IMR-90 (cell line): ENCODE results near the gene RAB4B. TPM values are rescaled to one million over a fixed set of nuclear protein-coding genes. Genes with fewer than 3 reads are reported as not detected.
"Not testable (repeated sequence)": the region's sequence is repeated elsewhere in the genome, so short reads cannot be mapped to it uniquely, and the experiment has no call there.

Source experiments
- ATAC-seq: fragments of 200-7000 bp; cut with Tn5 transposase; 2 replicates; pipeline ENCODE4 v1.9.1; 2020; ENCODE audit warnings: low read depth, mild to moderate bottlenecking, moderate library complexity
- BruUV-seq: library from RNA; stranded (reverse); fragments of 400-500 nt; replicated peaks from 2 replicates; lab custom pipeline; 2021; lab: Mats Ljungman, UMichigan
- CTCF ChIA-PET: fragments of 300-600 bp; formaldehyde crosslinking; extraction: SDS; loops from one replicate; lab custom pipeline; 2021; ENCODE audit warnings: antibody characterized with exemption; lab: Yijun Ruan, JAX
- POLR2A ChIA-PET: fragments of 300-600 bp; sonication (Branson Sonifier 250); formaldehyde crosslinking; loops from one replicate; lab custom pipeline; 2022; ENCODE audit warnings: antibody characterized with exemption; ENCODE audit not compliant: unreplicated experiment; lab: Charles Lee
- DNase-seq: peaks from one replicate; pipeline ENCODE4 v3.0.0; 2013
- H2AFZ ChIP-seq: replicated peaks from 2 replicates; pipeline ENCODE3; 2013; ENCODE audit warnings: low read length, mild to moderate bottlenecking; ENCODE audit not compliant: poor library complexity
- H2AK5ac ChIP-seq: 2 replicates; pipeline ENCODE4 v1.6.1; 2013; ENCODE audit warnings: low read depth, low read length, inconsistent platforms
- H2AK9ac ChIP-seq: replicated peaks from 2 replicates; pipeline ENCODE3; 2013; ENCODE audit warnings: mild to moderate bottlenecking, low read depth, low read length, moderate library complexity; ENCODE audit not compliant: poor library complexity
- H2BK120ac ChIP-seq: 2 replicates; pipeline ENCODE4 v1.6.1; 2013; ENCODE audit warnings: low read depth, low read length, inconsistent platforms
- H2BK15ac ChIP-seq: 3 replicates; pipeline ENCODE4 v1.6.1; 2013; ENCODE audit warnings: low read depth, low read length, inconsistent platforms
- H2BK20ac ChIP-seq: 2 replicates; pipeline ENCODE4 v1.6.1; 2013; ENCODE audit warnings: low read depth, mild to moderate bottlenecking, inconsistent platforms, low read length, moderate library complexity
- H2BK5ac ChIP-seq: 2 replicates; pipeline ENCODE4 v1.6.1; 2013; ENCODE audit warnings: mild to moderate bottlenecking, low read depth, low read length, inconsistent platforms; ENCODE audit not compliant: poor library complexity, severe bottlenecking
- H3K14ac ChIP-seq: replicated peaks from 2 replicates; pipeline ENCODE4 v1.6.1; 2013; ENCODE audit warnings: low read depth, low read length, inconsistent platforms
- H3K18ac ChIP-seq: 2 replicates; pipeline ENCODE4 v1.6.1; 2013; ENCODE audit warnings: low read depth, low read length, control low read depth
- H3K23ac ChIP-seq: 2 replicates; pipeline ENCODE4 v1.6.1; 2013; ENCODE audit warnings: low read depth, low read length, inconsistent platforms
- H3K27ac ChIP-seq: 2 replicates; pipeline ENCODE4 v1.5.1; 2013; ENCODE audit warnings: mild to moderate bottlenecking, control low read depth, low read length; ENCODE audit not compliant: insufficient read depth
- H3K27me3 ChIP-seq: 2 replicates; pipeline ENCODE4 v1.6.1; 2013; ENCODE audit warnings: low read length; ENCODE audit not compliant: control insufficient read depth, insufficient read depth
- H3K36me3 ChIP-seq: 2 replicates; pipeline ENCODE4 v1.6.1; 2013; ENCODE audit warnings: low read length, mixed read lengths; ENCODE audit not compliant: control insufficient read depth, insufficient read depth
- H3K4ac ChIP-seq: 2 replicates; pipeline ENCODE4 v1.6.1; 2013; ENCODE audit warnings: low read depth, low read length, inconsistent platforms
- H3K4me1 ChIP-seq: 2 replicates; pipeline ENCODE4 v1.6.1; 2013; ENCODE audit warnings: low read length, mixed read lengths; ENCODE audit not compliant: control insufficient read depth, insufficient read depth
- H3K4me2 ChIP-seq: 2 replicates; pipeline ENCODE4 v1.6.1; 2013; ENCODE audit warnings: low read depth, mild to moderate bottlenecking, control low read depth, low read length, moderate library complexity
- H3K4me3 ChIP-seq: 2 replicates; pipeline ENCODE4 v1.5.1; 2013; ENCODE audit warnings: low read depth, mild to moderate bottlenecking, control low read depth, low read length, moderate library complexity; ENCODE audit not compliant: insufficient read depth
- H3K56ac ChIP-seq: 2 replicates; pipeline ENCODE4 v1.6.1; 2013; ENCODE audit warnings: low read length, inconsistent platforms; ENCODE audit not compliant: insufficient read depth; ENCODE audit errors: extremely low read depth
- H3K79me1 ChIP-seq, 2 experiments: 2 replicates each; pipeline ENCODE4 v1.6.1; 2013; ENCODE audit warnings: low read length in 2 of 2, inconsistent platforms in 1 of 2, low read depth in 1 of 2
- H3K9ac ChIP-seq: 2 replicates; pipeline ENCODE4 v1.6.1; 2013; ENCODE audit warnings: low read depth, low read length, control low read depth
- H3K9me1 ChIP-seq: 2 replicates; pipeline ENCODE4 v1.6.1; 2013; ENCODE audit warnings: low read length, inconsistent platforms; ENCODE audit not compliant: insufficient read depth
- H3K9me3 ChIP-seq: 2 replicates; pipeline ENCODE4 v1.6.1; 2013; ENCODE audit warnings: low read length; ENCODE audit not compliant: control insufficient read depth, insufficient read depth
- H4K20me1 ChIP-seq: 2 replicates; pipeline ENCODE4 v1.6.1; 2013; ENCODE audit warnings: low read length, inconsistent platforms; ENCODE audit not compliant: insufficient read depth
- H4K5ac ChIP-seq: 2 replicates; pipeline ENCODE4 v1.6.1; 2013; ENCODE audit warnings: mild to moderate bottlenecking, low read depth, low read length, control low read depth
- H4K8ac ChIP-seq, 2 experiments: 2 replicates each; pipeline ENCODE4 v1.6.1; 2013; ENCODE audit warnings: low read depth in 2 of 2, low read length in 2 of 2, control low read depth in 1 of 2, inconsistent platforms in 1 of 2
- H4K91ac ChIP-seq: 2 replicates; pipeline ENCODE4 v1.6.1; 2013; ENCODE audit warnings: low read depth, low read length, inconsistent platforms; ENCODE audit not compliant: insufficient read depth
- WGBS, 2 experiments: methylation state at CpG; one replicate each; pipeline versions ENCODE4 v1.1.5 to v1.1.7; 2013; ENCODE audit warnings: missing lambda C conversion rate in 2 of 2; ENCODE audit not compliant: insufficient read length in 1 of 2; ENCODE audit errors: extremely low coverage in 2 of 2; 5-methylcytosine and 5-hydroxymethylcytosine counted together
- dilution Hi-C: fragments of 300-500 bp; cut with HindIII; formaldehyde crosslinking; loops from one replicate; pipeline ENCODE4 v1.14.3; 2018; ENCODE audit warnings: low sequenced_read_pairs; ENCODE audit not compliant: unreplicated experiment
- in situ Hi-C: fragments of 300-500 bp; cut with MboI; formaldehyde crosslinking; loops from 3 replicates; pipeline ENCODE4 v1.14.3; 2019; ENCODE audit warnings: low sequenced_read_pairs, inconsistent platforms, mixed read lengths
- intact Hi-C: fragments of 100-400 bp; cut with micrococcal nuclease; formaldehyde crosslinking; loops from 2 replicates; pipeline ENCODE4 v1.10.0; 2022
- polyA plus RNA-seq, 3 experiments: library from polyadenylated mRNA; depleted of rRNA; stranded (reverse); fragments of >200 nt; gene quantifications; 2 replicates each; pipeline ENCODE4 v1.2.3, GENCODE V29; 2012; ENCODE audit warnings: low replicate concordance in 1 of 3
- total RNA-seq: library from RNA; depleted of rRNA; stranded (reverse); fragments of >200 nt; gene quantifications from 2 replicates; pipeline ENCODE4 v1.2.3, GENCODE V29; 2012

Gene RAB4B
- total and polyA plus RNA-seq, 2 of the 4 experiments (the other 2 are of a cell fraction), result 7.9 to 21.4 TPM

- Histone ChIP-seq H3K79me1 (peaks cover 8 to 13% of the 10 kb centered on the region in 2 experiments; a peak in 3 of 4 replicates), H2AK9ac (peak overlapping the region; percentile 21)
- 83% methylated on average over 1 of the region's 2 CpGs; no CpG with 5 or more reads in 1 of the 2 experiments for WGBS, 2 experiments
- dilution Hi-C loops, H4K91ac ChIP-seq, H3K4ac ChIP-seq, H3K4me1 ChIP-seq, H2BK15ac ChIP-seq, in situ Hi-C loops, ATAC-seq, H2BK5ac ChIP-seq, H4K8ac ChIP-seq, CTCF ChIA-PET, H3K18ac ChIP-seq, H4K5ac ChIP-seq, BruUV-seq, H3K23ac ChIP-seq, H4K20me1 ChIP-seq, H3K36me3 ChIP-seq, H2BK120ac ChIP-seq, H3K9me1 ChIP-seq, H3K4me2 ChIP-seq, H2AFZ ChIP-seq, H3K9ac ChIP-seq, DNase-seq, intact Hi-C loops, H3K56ac ChIP-seq, H3K9me3 ChIP-seq, H3K4me3 ChIP-seq, H2BK20ac ChIP-seq, H3K27me3 ChIP-seq, H3K14ac ChIP-seq, H2AK5ac ChIP-seq, H3K27ac ChIP-seq, POLR2A ChIA-PET: not testable (repeated sequence)
Measured at GRCh38 chr19:40784146-40784545, 6.1 kb downstream of the RAB4B start.
